ENCODE data around the gene NUMBL. TPM values are rescaled to one million over a fixed set of nuclear protein-coding genes. Genes with fewer than 3 reads are reported as not detected.
A peak's percentile ranks its signal among the peaks of the same experiment; 100 is the strongest.

The NUMBL gene
- total and polyA plus RNA-seq, 2 of the 13 experiments (the other 11 are each of a cell fraction or from before 2014, with no cell fraction given): 0.49 to 2.3 TPM

DNA sequence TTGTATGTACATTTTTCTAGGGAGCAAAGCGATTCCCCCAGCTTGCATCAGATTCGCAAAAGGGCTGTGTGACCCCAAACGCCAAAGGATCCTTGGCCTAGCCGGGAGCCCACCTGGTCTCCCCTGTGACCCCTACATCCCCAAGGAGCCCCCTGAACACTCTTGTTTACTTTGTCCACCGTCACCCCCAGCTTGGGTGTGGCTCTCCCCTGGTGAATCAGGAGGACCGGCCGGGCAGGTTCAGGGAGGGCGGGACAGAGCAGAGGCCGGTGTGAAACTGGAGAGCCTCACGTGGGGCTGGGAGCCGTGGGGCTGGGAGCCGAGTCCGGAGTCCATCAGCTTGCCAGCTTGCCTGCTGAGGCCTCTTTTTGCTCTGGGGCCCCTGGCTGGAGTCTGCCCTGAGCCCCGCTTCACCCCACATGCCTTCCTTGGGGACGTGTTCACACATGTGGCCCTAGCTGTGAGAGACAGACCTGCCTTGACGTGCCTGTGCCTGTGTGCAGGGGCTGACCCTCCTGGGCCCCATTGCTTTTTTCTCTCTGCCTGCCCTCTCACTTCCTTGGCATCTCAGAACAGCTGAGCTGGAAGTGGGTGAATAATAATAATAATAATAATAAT lies 28.4 kb upstream of the NUMBL start (continued):
- TF ChIP-seq, protein P1, sequence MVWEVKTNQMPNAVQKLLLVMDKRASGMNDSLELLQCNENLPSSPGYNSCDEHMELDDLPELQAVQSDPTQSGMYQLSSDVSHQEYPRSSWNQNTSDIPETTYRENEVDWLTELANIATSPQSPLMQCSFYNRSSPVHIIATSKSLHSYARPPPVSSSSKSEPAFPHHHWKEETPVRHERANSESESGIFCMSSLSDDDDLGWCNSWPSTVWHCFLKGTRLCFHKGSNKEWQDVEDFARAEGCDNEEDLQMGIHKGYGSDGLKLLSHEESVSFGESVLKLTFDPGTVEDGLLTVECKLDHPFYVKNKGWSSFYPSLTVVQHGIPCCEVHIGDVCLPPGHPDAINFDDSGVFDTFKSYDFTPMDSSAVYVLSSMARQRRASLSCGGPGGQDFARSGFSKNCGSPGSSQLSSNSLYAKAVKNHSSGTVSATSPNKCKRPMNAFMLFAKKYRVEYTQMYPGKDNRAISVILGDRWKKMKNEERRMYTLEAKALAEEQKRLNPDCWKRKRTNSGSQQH (CRISPR knock-in tag; IDR thresholded peaks at IDR 0.05; ENCODE audit: low read depth): no peak
- 0 out of 2 replicates have a peak, but pooled peaks have one; percentile 26 for TF ChIP-seq ZNF234 (CRISPR knock-in tag; conservative IDR thresholded peaks at IDR 0.05)
- no peak for TF ChIP-seq ZBTB3 (CRISPR knock-in tag; IDR thresholded peaks at IDR 0.05; ENCODE audit: borderline replicate concordance, low read depth)
- TF ChIP-seq DMAP1 (CRISPR knock-in tag; IDR thresholded peaks at IDR 0.05): peak; percentile 85; the same call in 1 of the 2 replicates
- no peak for TF ChIP-seq SOX13 (IDR thresholded peaks at IDR 0.05)
- peak in 1 of 2 experiments; percentile 37; a peak in 1 of 4 replicates for TF ChIP-seq SOX13 (CRISPR knock-in tag; conservative IDR thresholded peaks at IDR 0.05 in 1 of 2, IDR thresholded peaks at IDR 0.05 in 1 of 2)
- TF ChIP-seq, protein P2, sequence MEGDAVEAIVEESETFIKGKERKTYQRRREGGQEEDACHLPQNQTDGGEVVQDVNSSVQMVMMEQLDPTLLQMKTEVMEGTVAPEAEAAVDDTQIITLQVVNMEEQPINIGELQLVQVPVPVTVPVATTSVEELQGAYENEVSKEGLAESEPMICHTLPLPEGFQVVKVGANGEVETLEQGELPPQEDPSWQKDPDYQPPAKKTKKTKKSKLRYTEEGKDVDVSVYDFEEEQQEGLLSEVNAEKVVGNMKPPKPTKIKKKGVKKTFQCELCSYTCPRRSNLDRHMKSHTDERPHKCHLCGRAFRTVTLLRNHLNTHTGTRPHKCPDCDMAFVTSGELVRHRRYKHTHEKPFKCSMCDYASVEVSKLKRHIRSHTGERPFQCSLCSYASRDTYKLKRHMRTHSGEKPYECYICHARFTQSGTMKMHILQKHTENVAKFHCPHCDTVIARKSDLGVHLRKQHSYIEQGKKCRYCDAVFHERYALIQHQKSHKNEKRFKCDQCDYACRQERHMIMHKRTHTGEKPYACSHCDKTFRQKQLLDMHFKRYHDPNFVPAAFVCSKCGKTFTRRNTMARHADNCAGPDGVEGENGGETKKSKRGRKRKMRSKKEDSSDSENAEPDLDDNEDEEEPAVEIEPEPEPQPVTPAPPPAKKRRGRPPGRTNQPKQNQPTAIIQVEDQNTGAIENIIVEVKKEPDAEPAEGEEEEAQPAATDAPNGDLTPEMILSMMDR (CRISPR knock-in tag; IDR thresholded peaks at IDR 0.05): 0 out of 2 replicates have a peak, but pooled peaks have one; percentile 13
- TF ChIP-seq ZFYVE20 (CRISPR knock-in tag; IDR thresholded peaks at IDR 0.05; ENCODE audit: borderline replicate concordance, low read depth): no peak
- no peak for TF ChIP-seq ZNF570 (CRISPR knock-in tag; IDR thresholded peaks at IDR 0.05; ENCODE audit: borderline replicate concordance)
- no peak for TF ChIP-seq PRPF4 (IDR thresholded peaks at IDR 0.05; ENCODE audit: low read depth, low read length, poor library complexity, severe bottlenecking)
- TF ChIP-seq ZSCAN20 (CRISPR knock-in tag; IDR thresholded peaks at IDR 0.05; ENCODE audit: borderline replicate concordance): no peak
- TF ChIP-seq, protein P3, sequence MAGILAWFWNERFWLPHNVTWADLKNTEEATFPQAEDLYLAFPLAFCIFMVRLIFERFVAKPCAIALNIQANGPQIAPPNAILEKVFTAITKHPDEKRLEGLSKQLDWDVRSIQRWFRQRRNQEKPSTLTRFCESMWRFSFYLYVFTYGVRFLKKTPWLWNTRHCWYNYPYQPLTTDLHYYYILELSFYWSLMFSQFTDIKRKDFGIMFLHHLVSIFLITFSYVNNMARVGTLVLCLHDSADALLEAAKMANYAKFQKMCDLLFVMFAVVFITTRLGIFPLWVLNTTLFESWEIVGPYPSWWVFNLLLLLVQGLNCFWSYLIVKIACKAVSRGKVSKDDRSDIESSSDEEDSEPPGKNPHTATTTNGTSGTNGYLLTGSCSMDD (CRISPR knock-in tag; IDR thresholded peaks at IDR 0.05): no peak
- 0 out of 2 replicates have a peak, but pooled peaks have one; percentile 57 for TF ChIP-seq NCOR1 (IDR thresholded peaks at IDR 0.05; ENCODE audit: borderline replicate concordance, low read length)
- TF ChIP-seq PHF5A (CRISPR knock-in tag; IDR thresholded peaks at IDR 0.05; ENCODE audit: low read depth, unreplicated experiment): no peak
- TF ChIP-seq ARNT2 (CRISPR knock-in tag; IDR thresholded peaks at IDR 0.05; ENCODE audit: low read depth): no peak
- TF ChIP-seq RNF219 (CRISPR knock-in tag; IDR thresholded peaks at IDR 0.05): no peak
- no peak for TF ChIP-seq ZSCAN30 (CRISPR knock-in tag; IDR thresholded peaks at IDR 0.05)
- peak; percentile 64; the same call in 1 of the 2 replicates for TF ChIP-seq MNT (IDR thresholded peaks at IDR 0.05)

Data from HepG2 (cell line).